Measurements from ENCODE around the gene PSMD13.
A peak's percentile ranks its signal among the peaks of the same experiment; 100 is the strongest.

Gene PSMD13

GRCh38 chr11:272195-272930, 35.6 kb downstream of the PSMD13 start:
- FAIRE-seq = no peak
- no peak for TF ChIP-seq POLR2AphosphoS5 (IDR thresholded peaks at IDR 0.05; ENCODE audit: low read depth, low read length)
- DNase-seq (ENCODE audit: insufficient read length) = no peak

GRCh38 chr11:272931-273198, 36.1 kb downstream of the PSMD13 start:
- TF ChIP-seq TAF1 (IDR thresholded peaks at IDR 0.05; ENCODE audit: borderline replicate concordance, low read depth, low read length) = no peak
- FAIRE-seq (no peak), DNase-seq (ENCODE audit: insufficient read length) (no peak)

GRCh38 chr11:276219-276618, 39.4 kb downstream of the PSMD13 start:
- no peak for FAIRE-seq
- no peak for DNase-seq (ENCODE audit: insufficient read length)
- TF ChIP-seq POLR2A (IDR thresholded peaks at IDR 0.05; ENCODE audit: low read depth, low read length) (no peak), TAF1 (IDR thresholded peaks at IDR 0.05; ENCODE audit: borderline replicate concordance, low read depth, low read length) (no peak), POLR2AphosphoS5 (IDR thresholded peaks at IDR 0.05; ENCODE audit: low read depth, low read length) (no peak)

GRCh38 chr11:278001-278951, 41.5 kb downstream of the PSMD13 start, which contains the start of gene NLRP6:
NLRP6 (plus strand) TSS chr11:278407; CDS start chr11:278570, 163 bp downstream.
- peak; percentile 13 for DNase-seq (ENCODE audit: insufficient read length)
- TF ChIP-seq POLR2AphosphoS5 (IDR thresholded peaks at IDR 0.05; ENCODE audit: low read depth, low read length) (no peak), POLR2A (IDR thresholded peaks at IDR 0.05; ENCODE audit: low read depth, low read length) (no peak), TAF1 (IDR thresholded peaks at IDR 0.05; ENCODE audit: borderline replicate concordance, low read depth, low read length) (no peak)
- FAIRE-seq = no peak

GRCh38 chr11:279040-279965, 42.5 kb downstream of the PSMD13 start:
- TF ChIP-seq POLR2A (IDR thresholded peaks at IDR 0.05; ENCODE audit: low read depth, low read length) (no peak), TAF1 (IDR thresholded peaks at IDR 0.05; ENCODE audit: borderline replicate concordance, low read depth, low read length) (no peak), POLR2AphosphoS5 (IDR thresholded peaks at IDR 0.05; ENCODE audit: low read depth, low read length) (no peak)
- FAIRE-seq (no peak), DNase-seq (ENCODE audit: insufficient read length) (peak; percentile 31)

GRCh38 chr11:279966-280705, 43.4 kb downstream of the PSMD13 start:
- DNase-seq (ENCODE audit: insufficient read length) (peak; percentile 49), FAIRE-seq (no peak)
- TF ChIP-seq POLR2A (IDR thresholded peaks at IDR 0.05; ENCODE audit: low read depth, low read length) = no peak
- TF ChIP-seq POLR2AphosphoS5 (IDR thresholded peaks at IDR 0.05; ENCODE audit: low read depth, low read length) = no peak
- TF ChIP-seq TAF1 (IDR thresholded peaks at IDR 0.05; ENCODE audit: borderline replicate concordance, low read depth, low read length) = no peak

- peak; percentile 28 for DNase-seq (ENCODE audit: insufficient read length)
- TF ChIP-seq POLR2A (IDR thresholded peaks at IDR 0.05; ENCODE audit: low read depth, low read length) (no peak), POLR2AphosphoS5 (IDR thresholded peaks at IDR 0.05; ENCODE audit: low read depth, low read length) (no peak), TAF1 (IDR thresholded peaks at IDR 0.05; ENCODE audit: borderline replicate concordance, low read depth, low read length) (no peak)
- no peak for FAIRE-seq
These were observed 44.1 kb downstream of the PSMD13 start for GRCh38 chr11:280706-281485.

GRCh38 chr11:281486-282161, 44.8 kb downstream of the PSMD13 start:
- DNase-seq (ENCODE audit: insufficient read length) (peak; percentile 17), FAIRE-seq (no peak)
- TF ChIP-seq POLR2A (IDR thresholded peaks at IDR 0.05; ENCODE audit: low read depth, low read length) = no peak
- TF ChIP-seq TAF1 (IDR thresholded peaks at IDR 0.05; ENCODE audit: borderline replicate concordance, low read depth, low read length) = no peak
- TF ChIP-seq POLR2AphosphoS5 (IDR thresholded peaks at IDR 0.05; ENCODE audit: low read depth, low read length) = no peak

GRCh38 chr11:282171-282570, 45.4 kb downstream of the PSMD13 start:
- TF ChIP-seq TAF1 (IDR thresholded peaks at IDR 0.05; ENCODE audit: borderline replicate concordance, low read depth, low read length) (no peak), POLR2AphosphoS5 (IDR thresholded peaks at IDR 0.05; ENCODE audit: low read depth, low read length) (no peak), POLR2A (IDR thresholded peaks at IDR 0.05; ENCODE audit: low read depth, low read length) (no peak)
- FAIRE-seq = no peak
- peak; percentile 11 for DNase-seq (ENCODE audit: insufficient read length)

Data from GM12892 (cell line).